HG02763 (cell line): ENCODE results near the gene RAB4B.
"Not testable (repeated sequence)": the region's sequence is repeated elsewhere in the genome, so short reads cannot be mapped to it uniquely, and the experiment has no call there.

Source experiments
- ATAC-seq: cut with Tn5 transposase; IDR thresholded peaks from one replicate; pipeline ENCODE4 v1.9.1; 2021; ENCODE audit warnings: mild to moderate bottlenecking, moderate library complexity; ENCODE audit not compliant: unreplicated experiment

RAB4B gene

DNA sequence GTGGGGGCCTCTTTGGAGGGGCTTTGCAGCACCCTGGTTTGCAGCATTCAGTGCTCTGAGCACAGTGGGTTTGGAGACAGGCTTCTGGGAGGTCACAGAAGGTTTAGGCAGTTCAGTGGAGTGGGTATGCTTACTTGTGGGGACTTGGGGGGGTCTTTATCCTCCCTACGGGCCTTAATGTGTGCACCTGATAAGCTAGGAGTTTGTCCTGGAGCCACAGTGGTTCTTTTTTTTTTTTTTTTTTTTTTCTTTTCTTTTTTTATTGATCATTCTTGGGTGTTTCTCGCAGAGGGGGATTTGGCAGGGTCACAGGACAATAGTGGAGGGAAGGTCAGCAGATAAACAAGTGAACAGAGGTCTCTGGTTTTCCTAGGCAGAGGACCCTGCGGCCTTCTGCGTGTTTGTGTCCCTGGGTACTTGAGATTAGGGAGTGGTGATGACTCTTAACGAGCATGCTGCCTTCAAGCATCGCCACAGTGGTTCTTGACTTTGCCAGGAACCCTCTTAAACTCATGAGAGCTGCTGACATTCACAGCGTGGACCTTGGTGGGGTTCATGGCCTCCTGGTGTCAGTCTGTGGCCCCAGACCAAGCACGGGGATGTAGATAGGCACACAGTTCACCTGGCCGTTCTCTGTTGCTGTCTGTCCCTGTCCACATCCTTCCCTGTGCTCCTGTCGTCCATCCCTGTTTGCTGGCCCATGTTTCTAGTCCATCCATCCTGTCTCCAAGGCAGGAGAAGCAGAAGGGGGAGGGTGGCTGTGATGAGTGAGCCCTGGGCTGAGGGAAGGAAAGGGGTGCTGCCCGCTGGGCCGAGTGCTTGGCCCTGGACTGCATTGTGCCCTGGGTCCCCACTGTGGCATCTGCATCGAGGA is 23.6 kb downstream of the RAB4B start:
- no peak for ATAC-seq

DNA sequence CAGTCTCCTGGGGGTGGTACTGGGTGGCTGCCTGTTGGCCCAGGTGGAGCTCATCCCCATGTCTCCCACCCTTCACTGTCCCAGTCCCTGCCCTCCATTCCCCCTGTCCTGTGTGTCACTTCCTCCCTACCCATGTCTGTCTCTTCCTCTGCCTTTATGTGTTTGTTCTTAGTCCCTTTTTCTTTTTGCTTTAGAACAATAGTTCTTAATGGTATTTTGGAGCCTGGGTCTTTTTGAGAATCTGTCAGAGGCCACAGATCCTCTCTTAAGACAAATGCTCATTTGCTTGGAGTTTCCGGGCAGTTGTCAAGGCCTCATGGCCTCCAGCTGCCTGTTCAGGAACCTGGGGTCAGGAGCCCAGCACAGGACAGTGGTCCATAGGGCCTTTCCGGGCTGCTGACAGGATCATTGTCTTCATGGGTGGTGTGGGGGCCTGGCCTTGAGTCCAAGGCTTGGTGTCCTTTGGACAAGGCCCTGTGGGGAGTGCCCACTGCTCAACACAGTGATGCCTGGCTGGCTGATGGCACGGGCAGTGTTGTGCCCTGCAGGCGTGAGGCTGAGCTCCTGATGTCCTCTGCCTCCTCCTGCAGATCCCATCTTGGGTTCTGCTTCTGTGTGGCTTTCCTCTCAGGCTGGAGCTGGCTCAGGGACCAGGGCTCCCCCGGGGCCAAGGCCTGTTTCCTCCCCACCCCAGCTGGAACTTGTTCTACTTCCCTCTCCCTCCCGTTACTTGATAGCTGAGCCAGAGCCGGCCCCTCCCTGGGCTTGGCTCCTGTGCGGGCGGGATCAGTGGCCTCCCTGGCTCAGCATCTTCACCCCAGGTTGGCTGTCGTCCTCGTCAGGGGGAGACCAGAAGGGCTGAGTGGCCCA is 24.5 kb downstream of the RAB4B start:
- no peak for ATAC-seq

DNA sequence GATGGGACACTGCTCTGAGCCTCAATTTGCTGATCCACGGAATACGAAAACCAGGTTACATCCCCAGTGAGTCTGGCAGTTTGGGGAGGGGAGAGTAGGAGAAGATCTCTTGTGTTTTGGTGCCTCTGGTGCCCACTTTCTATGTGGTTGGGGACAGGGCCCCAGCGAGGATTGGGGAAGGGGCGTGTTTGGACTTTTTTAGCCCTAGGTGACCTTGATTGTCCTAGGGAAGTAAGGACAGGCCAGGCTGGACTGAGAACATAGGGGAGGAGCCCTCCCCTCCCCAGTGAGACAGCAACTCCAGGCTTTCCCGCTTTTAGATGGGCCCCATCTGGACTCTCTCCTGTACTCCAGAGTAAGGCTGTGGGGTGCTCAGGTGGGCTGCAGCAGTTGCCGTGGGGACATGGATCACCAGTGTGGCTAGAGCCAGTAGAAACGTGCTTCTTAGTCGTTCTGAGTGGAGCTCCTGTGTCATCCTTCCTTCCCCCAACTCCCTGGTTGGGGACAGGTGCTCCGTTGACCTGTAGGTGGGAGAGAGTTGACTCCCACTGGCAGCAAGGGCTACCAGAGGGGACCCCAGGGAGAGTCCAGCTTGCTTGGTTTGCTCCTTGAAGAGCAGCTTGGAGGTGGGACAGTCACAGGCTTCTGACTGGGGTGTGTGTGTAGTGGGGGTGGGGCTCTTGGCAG is 25.3 kb downstream of the RAB4B start:
- no peak for ATAC-seq

DNA sequence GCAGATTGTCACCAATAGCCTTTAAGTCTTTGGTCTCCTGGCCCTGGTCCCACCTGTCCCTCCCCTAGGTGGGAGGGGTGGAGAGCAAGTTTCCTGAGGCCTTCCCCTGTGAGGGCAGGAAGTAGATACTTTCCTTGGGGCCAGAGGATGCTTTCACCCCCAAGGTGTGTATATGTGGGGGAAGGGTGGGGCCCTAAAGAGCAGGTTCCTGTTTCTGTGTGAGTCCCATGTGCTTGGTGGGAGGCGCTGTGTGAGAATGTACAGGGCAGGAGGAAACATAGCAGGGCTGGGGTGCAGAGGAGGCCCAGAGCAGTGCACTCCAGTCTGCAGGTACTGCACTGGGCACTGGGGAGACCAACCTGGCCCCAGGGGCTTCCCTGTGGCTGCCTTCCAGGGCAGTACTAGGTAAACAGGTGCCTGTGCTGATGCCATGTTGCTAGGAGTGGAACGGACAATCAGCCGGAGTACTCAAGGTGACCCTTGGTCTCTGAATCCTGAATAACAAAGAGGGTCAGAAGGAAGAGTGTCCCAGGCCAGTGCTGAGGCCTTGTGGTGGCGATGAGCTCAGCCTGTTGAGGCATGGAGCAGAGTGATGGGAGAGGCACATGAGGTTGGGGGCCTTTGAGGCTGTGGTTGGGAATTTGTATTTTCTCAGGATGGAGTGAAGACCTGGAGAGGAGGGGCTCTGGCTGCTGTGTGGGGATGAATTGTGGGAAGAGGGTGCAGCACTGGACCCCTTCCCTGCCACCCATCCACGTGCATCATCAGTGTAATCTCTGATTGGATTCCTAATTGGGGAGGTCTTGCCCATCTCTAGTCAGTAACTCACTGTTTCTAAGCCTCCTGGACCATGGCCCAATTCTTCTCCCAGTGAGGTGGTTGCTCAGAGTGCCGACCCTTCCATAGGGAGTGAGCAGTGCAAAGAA is 26.1 kb downstream of the RAB4B start:
- no peak for ATAC-seq

DNA sequence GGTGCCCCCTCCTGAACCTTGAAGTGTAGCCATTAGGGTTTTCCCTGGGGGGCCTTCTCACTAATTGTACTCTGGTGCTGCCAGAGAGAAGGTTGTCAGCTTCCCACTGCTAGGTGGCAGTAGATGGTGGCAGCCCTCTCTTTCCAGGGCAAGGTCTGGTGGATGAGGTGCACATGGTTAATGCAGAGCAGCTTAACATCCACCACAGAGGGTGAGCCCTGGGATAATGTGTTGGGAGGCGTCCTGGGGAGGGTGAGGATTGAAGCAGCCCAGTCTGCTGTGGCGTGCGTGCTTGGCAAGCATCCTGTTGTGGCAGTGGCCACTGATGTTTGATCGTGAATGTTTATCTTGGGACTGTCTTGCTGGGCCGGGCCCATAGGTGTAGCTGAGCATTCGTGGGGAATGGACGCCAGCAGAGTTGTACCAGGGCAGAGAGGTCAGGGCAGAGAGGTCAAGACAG is 26.8 kb downstream of the RAB4B start:
- ATAC-seq, result no peak

DNA sequence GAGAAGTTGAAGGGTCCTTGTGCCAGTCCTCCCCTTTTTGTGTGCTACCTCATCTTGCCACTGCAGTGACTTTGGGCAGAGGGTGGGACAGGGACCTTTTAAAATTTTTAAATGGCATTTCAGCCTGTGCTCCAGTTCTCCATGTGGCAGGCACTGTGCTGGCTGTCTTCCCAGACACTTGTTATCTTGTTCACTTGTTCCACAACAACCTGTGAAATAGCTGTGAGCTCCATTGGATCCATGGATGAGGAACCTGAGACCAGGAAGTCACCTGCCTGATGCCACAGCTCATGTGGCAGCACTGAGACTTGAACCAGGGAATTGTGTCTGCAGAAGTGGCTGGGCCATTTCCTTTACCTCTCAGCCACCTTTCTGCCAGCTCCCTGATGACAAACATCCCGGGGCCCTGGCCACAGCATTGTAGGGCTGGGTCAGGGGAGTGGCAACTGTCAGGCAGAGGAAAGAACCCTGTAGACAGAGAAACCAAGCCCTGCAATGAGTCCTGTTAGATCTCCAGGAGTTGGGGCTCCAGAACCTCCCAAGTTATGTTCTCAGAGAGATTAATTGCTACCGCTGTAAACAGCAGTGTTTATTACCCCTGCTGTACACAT is 27.3 kb downstream of the RAB4B start:
- ATAC-seq, result no peak

DNA sequence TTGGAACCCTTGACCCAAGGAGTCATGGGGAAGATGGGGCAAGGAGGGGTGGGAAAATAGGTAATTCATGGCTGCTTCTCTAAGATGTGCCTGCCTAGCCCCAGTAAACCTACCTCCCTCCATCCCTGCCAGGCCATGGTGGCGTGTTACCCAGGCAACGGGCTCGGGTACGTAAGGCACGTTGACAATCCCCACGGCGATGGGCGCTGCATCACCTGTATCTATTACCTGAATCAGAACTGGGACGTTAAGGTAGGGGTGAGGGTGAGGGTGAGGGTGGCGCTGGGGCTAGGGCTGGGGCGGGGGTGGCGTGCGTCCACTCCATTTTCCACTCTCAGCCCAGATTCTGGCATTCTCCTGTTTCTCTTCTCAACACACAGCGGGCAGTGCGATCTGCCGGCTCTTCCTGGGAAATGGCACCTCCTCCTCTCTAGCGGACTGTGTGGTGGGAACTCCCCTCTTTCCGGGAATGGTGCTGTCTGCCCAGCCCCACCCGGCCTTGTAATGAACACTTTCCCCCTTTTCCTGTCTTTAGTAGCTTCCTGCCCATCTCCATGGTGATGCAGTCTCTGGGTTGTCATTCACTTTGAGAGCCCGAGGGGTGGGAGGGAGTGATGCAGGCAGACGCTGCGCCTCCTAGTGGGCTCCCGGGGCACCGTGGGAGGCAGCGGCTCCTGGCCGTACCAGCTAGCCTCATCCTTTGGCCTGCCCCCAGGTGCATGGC is 28.5 kb downstream of the RAB4B start:
- peak; percentile 34 for ATAC-seq

DNA sequence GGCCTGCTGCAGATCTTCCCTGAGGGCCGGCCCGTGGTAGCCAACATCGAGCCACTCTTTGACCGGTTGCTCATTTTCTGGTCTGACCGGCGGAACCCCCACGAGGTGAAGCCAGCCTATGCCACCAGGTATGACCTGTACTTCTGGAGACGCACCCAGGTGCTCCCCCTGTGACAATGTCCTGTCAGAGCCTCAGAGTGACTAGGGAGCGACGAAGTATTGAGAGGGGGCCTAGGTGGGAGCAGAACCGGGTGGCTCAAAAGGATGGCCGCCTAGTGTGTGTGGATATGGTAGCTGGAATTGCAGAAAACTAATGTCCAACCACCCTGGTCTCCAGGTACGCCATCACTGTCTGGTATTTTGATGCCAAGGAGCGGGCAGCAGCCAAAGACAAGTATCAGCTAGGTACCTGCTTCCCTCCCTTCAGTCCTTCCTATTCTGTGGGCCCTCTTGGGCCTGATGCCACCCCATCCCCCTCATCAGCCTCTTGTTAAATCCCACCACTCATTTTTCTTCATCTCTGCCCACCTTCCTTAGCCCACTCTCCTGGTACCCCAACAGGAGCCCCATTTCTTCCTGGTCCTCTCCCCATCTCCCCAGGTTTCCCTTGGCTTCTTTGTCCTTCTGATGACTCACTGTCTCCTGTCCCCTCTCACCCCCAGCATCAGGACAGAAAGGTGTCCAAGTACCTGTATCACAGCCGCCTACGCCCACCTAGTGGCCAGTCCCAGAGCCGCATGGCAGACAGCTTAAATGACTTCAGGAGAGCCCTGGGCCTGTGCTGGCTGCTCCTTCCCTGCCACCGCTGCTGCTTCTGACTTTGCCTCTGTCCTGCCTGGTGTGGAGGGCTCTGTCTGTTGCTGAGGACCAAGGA is 29.3 kb downstream of the RAB4B start:
- ATAC-seq, result no peak

DNA sequence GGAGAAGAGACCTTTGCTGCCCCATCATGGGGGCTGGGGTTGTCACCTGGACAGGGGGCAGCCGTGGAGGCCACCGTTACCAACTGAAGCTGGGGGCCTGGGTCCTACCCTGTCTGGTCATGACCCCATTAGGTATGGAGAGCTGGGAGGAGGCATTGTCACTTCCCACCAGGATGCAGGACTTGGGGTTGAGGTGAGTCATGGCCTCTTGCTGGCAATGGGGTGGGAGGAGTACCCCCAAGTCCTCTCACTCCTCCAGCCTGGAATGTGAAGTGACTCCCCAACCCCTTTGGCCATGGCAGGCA is 29.9 kb downstream of the RAB4B start:
- ATAC-seq, result no peak

DNA sequence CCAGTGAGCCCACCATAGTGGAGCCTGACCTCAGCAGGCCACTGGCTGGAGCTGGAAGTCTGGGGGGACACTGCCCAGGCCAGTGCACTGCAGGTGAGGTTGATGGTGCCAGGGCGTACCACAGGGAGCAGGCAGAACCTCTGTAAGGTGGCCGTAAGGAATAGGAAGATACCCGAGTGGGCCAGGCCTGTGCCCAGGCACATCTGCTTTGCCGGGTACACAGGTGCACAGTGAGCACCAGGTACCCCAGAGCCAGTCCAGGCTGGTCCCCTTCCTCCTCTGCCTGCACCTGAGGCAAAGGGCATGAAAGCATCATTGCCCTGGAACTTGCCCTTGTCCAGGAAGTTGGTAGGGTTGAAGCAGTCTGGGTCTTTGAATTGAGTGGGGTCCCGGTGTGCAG is 30.4 kb downstream of the RAB4B start:
- no peak for ATAC-seq

DNA sequence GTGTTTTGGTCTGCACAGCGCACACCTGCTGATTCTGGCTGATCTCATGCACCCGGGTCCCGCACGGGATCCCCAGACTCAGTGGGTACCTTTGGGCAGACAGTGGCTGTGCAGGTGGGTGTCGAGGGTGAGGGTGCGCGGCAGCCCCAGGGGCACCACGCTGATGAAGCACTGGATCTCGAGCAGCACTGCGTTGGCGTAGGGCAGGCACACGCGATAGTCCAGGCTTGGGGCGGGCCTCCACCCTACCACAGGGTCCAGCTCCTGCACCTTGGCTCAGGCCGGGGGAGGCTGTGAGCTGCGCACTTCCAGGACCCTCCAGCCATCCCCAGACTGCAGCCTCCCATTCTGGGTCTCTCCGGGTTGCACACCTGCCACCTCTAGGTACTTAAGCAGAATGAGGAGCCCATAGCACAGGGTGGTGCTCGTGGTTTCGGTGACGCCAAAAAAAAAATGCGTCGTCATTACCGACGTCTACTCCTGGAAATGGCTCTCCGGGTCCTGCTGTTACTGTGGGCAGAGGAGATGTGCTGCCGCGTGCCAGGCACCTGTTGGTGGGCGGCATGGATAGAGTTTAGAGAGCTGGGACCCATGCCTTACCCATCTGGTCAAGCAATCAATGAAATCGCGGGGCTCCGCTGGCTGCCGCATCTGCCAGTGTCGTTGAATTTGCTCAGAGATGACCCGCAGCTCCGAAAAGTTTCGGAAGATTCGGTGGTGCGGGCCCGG is 31.5 kb downstream of the RAB4B start:
- ATAC-seq, result no peak

DNA sequence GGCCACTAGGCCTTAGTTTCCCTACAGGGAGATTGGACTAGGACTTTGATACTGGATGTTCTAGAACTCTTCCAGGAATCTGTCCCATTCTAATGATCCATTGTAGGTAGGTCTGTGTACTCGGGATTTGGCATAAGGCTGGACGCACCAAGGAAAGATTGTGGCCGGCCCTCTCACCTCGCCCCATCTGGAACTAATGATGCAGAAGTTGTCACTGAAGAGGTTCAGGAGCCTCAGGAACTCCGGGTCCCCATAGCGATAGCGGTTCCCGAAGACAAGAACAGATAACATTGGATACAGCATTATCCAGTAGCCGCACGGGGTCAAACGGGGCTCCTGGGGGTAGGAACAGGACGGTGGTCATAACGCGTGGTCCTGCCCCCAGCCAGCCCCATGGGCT is 32.1 kb downstream of the RAB4B start:
- ATAC-seq, result no peak

DNA sequence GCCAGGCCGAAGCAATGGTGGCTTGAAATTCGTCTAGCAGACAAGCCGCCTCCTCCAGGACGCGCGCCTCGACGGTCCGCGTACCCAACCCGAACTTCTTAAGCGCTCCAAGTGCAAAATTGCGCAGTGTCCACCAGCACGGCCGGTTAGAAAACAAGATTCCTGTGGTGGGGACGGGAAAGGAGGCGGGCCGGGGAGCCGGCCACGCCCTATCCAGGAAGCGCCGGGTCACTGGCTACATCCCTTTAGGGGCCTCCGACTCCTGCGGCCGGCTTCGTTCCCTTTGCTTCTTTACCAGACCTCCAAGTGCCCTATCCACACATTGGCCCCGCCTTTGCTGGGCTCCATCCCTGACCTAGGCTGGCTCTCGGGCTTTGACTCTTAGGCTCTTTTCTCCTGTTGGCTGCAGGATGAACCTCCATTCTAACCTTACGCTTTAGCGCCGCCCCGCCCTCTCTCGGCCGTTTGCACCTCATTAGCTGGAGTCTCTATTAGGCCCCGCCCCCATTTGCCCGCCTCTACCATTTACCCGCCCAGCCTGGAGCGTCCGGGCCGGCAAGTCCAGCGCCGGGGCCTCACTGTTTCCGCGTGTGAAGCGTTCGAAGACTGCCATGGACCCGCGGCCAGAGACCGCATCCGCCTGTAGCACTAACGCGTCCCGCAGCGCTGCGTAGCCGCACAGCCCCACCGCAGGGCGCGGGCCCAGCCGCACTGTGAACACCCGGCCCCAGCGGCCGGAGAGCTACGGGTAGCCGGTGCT is 32.8 kb downstream of the RAB4B start:
- ATAC-seq, result peak; percentile 51

DNA sequence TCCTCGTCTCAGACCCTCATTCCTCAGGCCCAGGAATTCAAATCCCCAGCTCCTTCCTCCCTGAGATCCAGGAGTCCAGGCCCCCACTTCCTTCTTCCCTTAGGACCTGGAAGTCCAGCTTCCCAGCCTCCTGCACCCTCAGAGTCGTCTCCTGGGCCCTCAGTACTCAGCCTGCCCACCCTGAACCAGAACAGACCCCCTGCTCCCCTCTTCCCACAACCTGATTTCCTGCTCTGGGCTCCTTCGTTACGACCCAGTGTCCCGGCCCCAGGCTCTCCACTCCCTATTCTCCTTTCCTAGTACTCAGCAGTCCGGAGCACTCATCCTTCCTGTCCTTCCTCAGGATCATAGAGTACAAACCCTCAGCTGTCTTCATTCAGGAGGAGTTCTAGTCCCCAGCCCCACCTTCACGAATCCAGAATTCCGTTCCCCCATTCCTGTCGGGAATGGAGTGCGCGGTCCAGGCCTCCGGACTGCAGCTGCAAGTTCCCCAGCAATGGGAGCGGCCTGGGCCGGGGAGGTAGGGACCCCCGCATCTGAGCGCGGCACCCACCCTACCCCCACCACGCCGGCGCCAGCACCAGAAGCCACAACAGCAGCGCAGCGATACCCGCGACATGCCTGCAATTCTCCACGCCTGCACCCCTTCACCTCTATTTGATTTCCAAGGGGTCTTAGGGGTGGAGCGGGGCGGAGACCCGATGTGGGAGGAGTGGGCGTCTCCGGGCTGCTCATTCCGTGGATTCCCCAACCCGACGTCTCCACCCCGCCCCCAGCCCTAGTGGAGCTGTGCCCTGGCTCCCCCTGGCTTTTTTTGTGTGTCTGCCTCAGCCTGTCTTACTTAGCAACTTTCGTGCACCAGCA is 33.7 kb downstream of the RAB4B start:
- ATAC-seq, result no peak

DNA sequence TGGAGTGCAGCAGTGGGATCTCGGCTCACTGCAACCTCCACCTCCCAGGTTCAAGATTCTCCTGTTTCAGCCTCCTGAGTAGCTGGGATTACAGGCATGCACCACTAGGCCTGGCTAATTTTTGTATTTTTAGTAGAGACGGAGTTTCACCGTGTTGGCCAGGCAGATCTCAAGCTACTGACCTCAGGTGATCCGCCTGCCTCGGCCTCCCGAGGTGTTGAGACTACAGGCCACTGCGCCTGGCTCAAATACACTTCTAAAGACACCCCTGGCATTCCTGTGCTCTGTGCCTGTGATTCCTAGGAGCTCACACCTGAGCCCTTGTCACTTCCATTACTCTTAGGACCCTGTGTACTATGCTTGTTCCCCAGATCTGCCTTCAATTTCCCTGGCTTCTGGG is 34.5 kb downstream of the RAB4B start:
- not testable (repeated sequence) for ATAC-seq

DNA sequence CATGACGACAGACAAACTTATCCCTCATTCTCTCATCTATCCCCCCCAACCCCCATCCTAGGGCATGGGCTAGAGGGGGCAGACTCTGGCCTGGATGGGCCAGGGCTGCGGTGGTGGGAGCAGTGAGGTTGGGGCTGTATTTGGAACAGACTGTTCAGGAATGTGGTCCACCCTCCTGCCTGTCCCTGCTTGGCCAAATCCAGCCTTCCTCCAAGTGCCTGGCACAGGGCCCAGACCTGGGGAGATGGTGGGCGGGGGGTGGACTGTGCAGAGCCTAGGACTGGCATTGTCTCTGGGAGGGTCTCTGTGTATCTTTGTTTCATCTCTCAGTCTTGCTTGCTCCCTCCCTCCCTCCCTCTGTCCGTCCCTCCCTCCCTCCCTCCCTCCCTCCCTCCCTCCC is 35.1 kb downstream of the RAB4B start:
- ATAC-seq, result no peak
